ENCODE measurements around the gene CAMSAP1.
A peak's percentile ranks its signal among the peaks of the same experiment; 100 is the strongest.

Gene CAMSAP1

GRCh38 chr9:135813671-135814290, 93.6 kb downstream of the CAMSAP1 start:
- no peak for DNase-seq (ENCODE audit: low read depth)

GRCh38 chr9:135812961-135813360, 94.4 kb downstream of the CAMSAP1 start:
- no peak for DNase-seq (ENCODE audit: low read depth)

GRCh38 chr9:135811801-135812200, 95.5 kb downstream of the CAMSAP1 start:
- DNase-seq (ENCODE audit: low read depth): peak; percentile 6

GRCh38 chr9:135810806-135811575, 96.4 kb downstream of the CAMSAP1 start:
- DNase-seq (ENCODE audit: low read depth): no peak

GRCh38 chr9:135809166-135809565, 98.2 kb downstream of the CAMSAP1 start:
- peak; percentile 50 for DNase-seq (ENCODE audit: low read depth)

GRCh38 chr9:135805422-135806022, 101.8 kb downstream of the CAMSAP1 start:
- no peak for DNase-seq (ENCODE audit: low read depth)

GRCh38 chr9:135804581-135805421, 102.5 kb downstream of the CAMSAP1 start:
- DNase-seq (ENCODE audit: low read depth): peak; percentile 54

GRCh38 chr9:135803441-135803840, 103.9 kb downstream of the CAMSAP1 start:
- no peak for DNase-seq (ENCODE audit: low read depth)

- DNase-seq (ENCODE audit: low read depth): no peak
Observed at GRCh38 chr9:135802876-135803419, 104.4 kb downstream of the CAMSAP1 start.

GRCh38 chr9:135801070-135801469, 106.3 kb downstream of the CAMSAP1 start:
- no peak for DNase-seq (ENCODE audit: low read depth)

GRCh38 chr9:135799261-135799660, 108.1 kb downstream of the CAMSAP1 start:
- no peak for DNase-seq (ENCODE audit: low read depth)

GRCh38 chr9:135798263-135798585, 109.1 kb downstream of the CAMSAP1 start:
- no peak for DNase-seq (ENCODE audit: low read depth)

GRCh38 chr9:135797507-135798262, 109.7 kb downstream of the CAMSAP1 start:
- peak; percentile 63 for DNase-seq (ENCODE audit: low read depth)

- DNase-seq (ENCODE audit: low read depth): no peak
Observed at GRCh38 chr9:135796784-135797485, 110.4 kb downstream of the CAMSAP1 start.

- no peak for DNase-seq (ENCODE audit: low read depth)
Observed at GRCh38 chr9:135795391-135795790, 112.0 kb downstream of the CAMSAP1 start.

GRCh38 chr9:135794361-135794885, 112.9 kb downstream of the CAMSAP1 start:
- DNase-seq (ENCODE audit: low read depth): no peak

GRCh38 chr9:135794057-135794335, 113.3 kb downstream of the CAMSAP1 start:
- DNase-seq (ENCODE audit: low read depth): no peak

GRCh38 chr9:135793221-135794056, 113.9 kb downstream of the CAMSAP1 start:
- no peak for DNase-seq (ENCODE audit: low read depth)

GRCh38 chr9:135792268-135793128, 114.8 kb downstream of the CAMSAP1 start:
- DNase-seq (ENCODE audit: low read depth): no peak

Data from EH (cell line).